Smooth muscle cell (in vitro differentiated cells): Measurements from ENCODE around the gene CHEK2. TPM values are rescaled to one million over a fixed set of nuclear protein-coding genes. Genes with fewer than 3 reads are reported as not detected.
A peak's percentile ranks its signal among the peaks of the same experiment; 100 is the strongest.

Experiments
- DNase-seq: peaks from one replicate; lab custom pipeline; 2025; ENCODE audit not compliant: unreplicated experiment; lab: John Stamatoyannopoulos, UW
- H2AFZ ChIP-seq: fragments of 200-600 bp; sonication (generic); 2 replicates; pipeline ENCODE4 v1.6.0; 2016; ENCODE audit warnings: antibody characterized with exemption, low read depth, mild to moderate bottlenecking
- H3F3A ChIP-seq: fragments of 200-600 bp; sonication (generic); 2 replicates; pipeline ENCODE4 v1.6.0; 2017; ENCODE audit warnings: antibody characterized with exemption, low read depth
- H3K27ac ChIP-seq: fragments of 200-600 bp; sonication (generic); 2 replicates; pipeline ENCODE4 v1.5.1; 2016; ENCODE audit warnings: low read depth, mild to moderate bottlenecking
- H3K27me3 ChIP-seq: fragments of 200-600 bp; sonication (generic); 2 replicates; pipeline ENCODE4 v1.6.1; 2016; ENCODE audit warnings: low read depth, mild to moderate bottlenecking
- H3K36me3 ChIP-seq: fragments of 200-600 bp; sonication (generic); 2 replicates; pipeline ENCODE4 v1.5.1; 2016; ENCODE audit warnings: low read depth
- H3K4me1 ChIP-seq: fragments of 200-600 bp; sonication (generic); 2 replicates; pipeline ENCODE4 v1.5.1; 2016; ENCODE audit warnings: low read depth
- H3K4me2 ChIP-seq: fragments of 200-600 bp; sonication (generic); 2 replicates; pipeline ENCODE4 v1.6.0; 2016; ENCODE audit warnings: mild to moderate bottlenecking
- H3K4me3 ChIP-seq: fragments of 200-600 bp; sonication (generic); 2 replicates; pipeline ENCODE4 v1.5.1; 2016; ENCODE audit warnings: mild to moderate bottlenecking
- H3K79me2 ChIP-seq: fragments of 200-600 bp; sonication (generic); 2 replicates; pipeline ENCODE4 v1.6.0; 2016; ENCODE audit warnings: low read depth, mild to moderate bottlenecking
- H3K9ac ChIP-seq: fragments of 200-600 bp; sonication (generic); 2 replicates; pipeline ENCODE4 v1.6.0; 2016; ENCODE audit warnings: low read depth
- H3K9me3 ChIP-seq: fragments of 200-600 bp; sonication (generic); replicated peaks from 2 replicates; pipeline ENCODE4 v1.5.1; 2016; ENCODE audit warnings: low read depth
- H4K20me1 ChIP-seq: fragments of 200-600 bp; sonication (generic); 2 replicates; pipeline ENCODE4 v1.6.0; 2016; ENCODE audit warnings: low read depth
- WGBS: methylation state at CpG from one replicate; pipeline ENCODE4 v1.1.7; 2016; ENCODE audit warnings: low lambda C conversion rate; 5-methylcytosine and 5-hydroxymethylcytosine counted together
- polyA plus RNA-seq: library from polyadenylated mRNA; unstranded; fragments of >200 nt; fragmentation: Nextera tagmentation; extraction: Ambion mirVana; gene quantifications from 2 replicates; pipeline ENCODE4 v1.2.1, GENCODE V29; 2016
- total RNA-seq: library from RNA; depleted of rRNA; stranded (reverse); fragments of >200 nt; gene quantifications from 2 replicates; pipeline ENCODE4 v1.2.3, GENCODE V29; 2014
- TF ChIP-seq, protein P1 (sequence below): fragments of 200-600 bp; sonication (generic); IDR thresholded peaks from 2 replicates; pipeline ENCODE4 v1.5.1; 2017; ENCODE audit warnings: borderline replicate concordance, mild to moderate bottlenecking, antibody characterized with exemption; ENCODE audit not compliant: insufficient read depth, poor library complexity, severe bottlenecking

Gene CHEK2
- total and polyA plus RNA-seq, 2 experiments from 2014 or later, result 11.5 to 12.7 TPM

DNA sequence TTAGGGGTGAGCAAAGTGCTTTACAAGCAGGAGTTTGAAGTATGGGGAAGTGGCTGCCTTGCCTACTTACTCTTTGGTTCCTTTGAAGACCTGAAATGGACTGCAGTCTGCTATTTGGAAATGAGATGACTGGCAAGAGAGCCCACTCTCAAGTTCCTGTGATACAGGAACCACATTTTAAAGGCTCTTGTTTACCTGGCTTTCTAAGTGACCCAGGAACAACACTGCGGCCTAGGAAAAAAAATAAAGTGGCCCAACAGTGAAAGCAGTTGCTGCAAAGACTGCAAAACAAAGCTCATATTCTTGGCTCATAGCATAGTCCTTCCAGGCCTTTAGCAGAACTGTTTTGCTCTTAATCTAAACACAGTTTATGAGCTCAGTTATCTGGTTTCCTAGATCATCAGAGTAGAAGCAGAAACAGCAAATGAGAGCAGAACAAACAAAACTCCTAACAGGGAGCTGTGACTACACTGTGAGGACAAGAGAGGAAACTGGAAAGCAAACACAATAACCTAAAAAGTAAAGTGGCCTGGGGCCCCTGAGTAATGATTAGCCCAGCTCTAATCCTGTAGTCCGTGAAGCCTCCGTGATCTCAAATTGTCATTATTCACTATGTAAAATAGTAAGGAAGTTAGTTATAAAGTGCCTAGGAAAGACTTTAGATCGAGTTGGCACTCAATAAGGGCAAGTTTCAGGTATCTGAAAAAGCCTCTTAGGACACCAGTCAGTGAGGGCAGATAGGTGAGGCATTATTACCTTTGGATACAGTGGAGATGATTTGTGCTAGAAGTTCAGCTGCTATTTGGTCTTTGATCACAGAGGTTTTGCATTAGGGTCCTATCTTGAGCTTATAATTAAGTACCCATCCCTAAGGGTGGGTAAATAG lies 42.4 kb upstream of the CHEK2 start:
- Histone ChIP-seq H3K4me1 (no peaks in the 10 kb centered on the region), H3F3A (peaks cover 12% of the 10 kb centered on the region), H2AFZ (no peak overlapping the region), H3K4me3 (no peak overlapping the region), H3K36me3 (peaks cover 22% of the 10 kb centered on the region), H3K79me2 (peaks cover 31% of the 10 kb centered on the region), H3K9me3 (no peaks in the 10 kb centered on the region), H3K4me2 (peak overlapping the region; percentile 57), H4K20me1 (peaks cover 72% of the 10 kb centered on the region), H3K9ac (no peak overlapping the region), H3K27me3 (no peaks in the 10 kb centered on the region), H3K27ac (peak overlapping the region; percentile 63)
- no peak for DNase-seq
- TF ChIP-seq, protein P1, sequence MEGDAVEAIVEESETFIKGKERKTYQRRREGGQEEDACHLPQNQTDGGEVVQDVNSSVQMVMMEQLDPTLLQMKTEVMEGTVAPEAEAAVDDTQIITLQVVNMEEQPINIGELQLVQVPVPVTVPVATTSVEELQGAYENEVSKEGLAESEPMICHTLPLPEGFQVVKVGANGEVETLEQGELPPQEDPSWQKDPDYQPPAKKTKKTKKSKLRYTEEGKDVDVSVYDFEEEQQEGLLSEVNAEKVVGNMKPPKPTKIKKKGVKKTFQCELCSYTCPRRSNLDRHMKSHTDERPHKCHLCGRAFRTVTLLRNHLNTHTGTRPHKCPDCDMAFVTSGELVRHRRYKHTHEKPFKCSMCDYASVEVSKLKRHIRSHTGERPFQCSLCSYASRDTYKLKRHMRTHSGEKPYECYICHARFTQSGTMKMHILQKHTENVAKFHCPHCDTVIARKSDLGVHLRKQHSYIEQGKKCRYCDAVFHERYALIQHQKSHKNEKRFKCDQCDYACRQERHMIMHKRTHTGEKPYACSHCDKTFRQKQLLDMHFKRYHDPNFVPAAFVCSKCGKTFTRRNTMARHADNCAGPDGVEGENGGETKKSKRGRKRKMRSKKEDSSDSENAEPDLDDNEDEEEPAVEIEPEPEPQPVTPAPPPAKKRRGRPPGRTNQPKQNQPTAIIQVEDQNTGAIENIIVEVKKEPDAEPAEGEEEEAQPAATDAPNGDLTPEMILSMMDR, result no peak
- 34% methylated on average over 4 of the region's 4 CpGs for WGBS

DNA sequence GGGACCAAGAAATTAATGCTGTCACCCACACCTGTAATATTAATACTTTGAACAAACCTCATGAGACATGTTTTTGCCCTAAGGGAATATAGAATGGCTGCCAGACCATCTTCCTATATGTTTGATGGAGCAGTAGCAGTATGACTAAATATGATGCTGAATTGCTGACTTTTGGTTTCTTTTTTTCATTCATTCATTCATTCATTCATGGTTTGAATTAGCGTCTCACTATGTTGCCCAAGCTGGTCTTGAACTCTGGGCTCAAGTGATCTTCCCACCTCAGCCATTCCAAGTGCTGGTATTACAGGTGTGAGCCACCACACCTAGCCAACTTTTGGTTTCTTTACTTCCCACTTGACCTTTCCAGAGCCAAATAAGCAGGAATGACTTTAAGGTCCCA lies 38.7 kb upstream of the CHEK2 start:
- Histone ChIP-seq H3K9me3 (no peaks in the 10 kb centered on the region), H3K79me2 (peaks cover 65% of the 10 kb centered on the region), H3K4me3 (no peak overlapping the region), H3K9ac (no peak overlapping the region), H3F3A (peaks cover 12% of the 10 kb centered on the region), H4K20me1 (peaks cover 84% of the 10 kb centered on the region), H2AFZ (no peak overlapping the region), H3K27me3 (no peaks in the 10 kb centered on the region), H3K27ac (no peak overlapping the region), H3K4me1 (no peaks in the 10 kb centered on the region), H3K36me3 (peaks cover 12% of the 10 kb centered on the region), H3K4me2 (no peak overlapping the region)
- DNase-seq, result no peak
- TF ChIP-seq, protein P1, result no peak
- WGBS, result 100% methylated on average over 1 of the region's 1 CpG

DNA sequence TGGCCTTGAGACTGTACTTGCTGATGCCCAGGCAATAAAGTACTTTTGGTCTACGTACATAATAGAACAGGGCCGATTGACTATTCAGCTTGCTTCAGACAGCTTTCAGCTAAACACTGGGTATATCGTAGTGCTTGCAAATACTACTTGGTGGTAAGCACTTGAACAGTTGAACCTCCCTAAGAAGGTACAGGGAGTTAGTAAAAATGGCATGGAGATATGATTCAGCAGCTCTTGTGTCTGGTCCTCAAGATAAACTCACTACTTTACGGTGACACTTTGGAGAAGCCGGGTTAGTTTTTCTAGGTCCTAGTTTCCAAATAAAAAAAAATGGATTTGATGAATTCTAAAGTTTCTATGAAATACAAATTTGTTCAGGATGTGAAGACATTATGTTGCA lies 38.2 kb upstream of the CHEK2 start:
- Histone ChIP-seq H3K9me3 (no peaks in the 10 kb centered on the region), H3K4me1 (no peaks in the 10 kb centered on the region), H2AFZ (no peak overlapping the region), H3K9ac (no peak overlapping the region), H3K4me2 (no peak overlapping the region), H3K4me3 (no peak overlapping the region), H3K79me2 (peaks cover 65% of the 10 kb centered on the region), H3K27me3 (no peaks in the 10 kb centered on the region), H3K36me3 (peaks cover 14% of the 10 kb centered on the region), H3F3A (peaks cover 12% of the 10 kb centered on the region), H3K27ac (no peak overlapping the region), H4K20me1 (peaks cover 86% of the 10 kb centered on the region)
- DNase-seq, result no peak
- TF ChIP-seq, protein P1, result no peak
- WGBS, result 89% methylated on average over 5 of the region's 5 CpGs
